NT2/D1 (cell line): ENCODE data around the gene XAGE3.
"Not testable (repeated sequence)": the region's sequence is repeated elsewhere in the genome, so short reads cannot be mapped to it uniquely, and the experiment has no call there.

ENCODE experiments used
- SUZ12 ChIP-seq: IDR thresholded peaks from 2 replicates; pipeline ENCODE4 v1.6.1; 2011; ENCODE audit not compliant: insufficient read length, insufficient read depth; ENCODE audit errors: extremely low read depth
- YY1 ChIP-seq: IDR thresholded peaks from 2 replicates; pipeline ENCODE4 v1.6.1; 2011; ENCODE audit not compliant: insufficient read length, insufficient read depth
- ZNF274 ChIP-seq: IDR thresholded peaks from 2 replicates; pipeline ENCODE4 v1.6.1; 2011; ENCODE audit warnings: mild to moderate bottlenecking, low read depth, low read length

DNA sequence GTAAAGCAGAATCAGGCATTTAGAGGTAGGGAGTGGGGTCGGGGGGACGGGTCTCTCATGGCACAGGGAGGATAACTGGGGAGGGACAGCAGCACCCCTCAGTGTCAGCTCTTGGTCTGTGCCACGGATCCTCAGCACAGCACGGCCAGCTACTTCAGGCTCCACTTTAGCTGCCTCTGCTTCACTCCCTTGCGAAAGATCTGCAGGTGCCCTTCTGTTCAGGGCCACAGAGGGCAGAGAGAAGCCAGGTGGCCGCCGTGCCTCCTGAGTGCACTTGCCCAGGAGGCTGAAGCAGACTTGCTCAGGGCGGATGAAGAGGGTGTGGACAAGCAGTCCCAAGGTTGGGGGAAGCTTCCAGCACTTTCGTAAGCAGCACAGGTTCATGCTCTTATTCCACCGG lies 19.6 kb upstream of the XAGE3 start:
- TF ChIP-seq ZNF274, YY1, SUZ12: not testable (repeated sequence)
